GM10266 (cell line): ENCODE results near the gene PSMD2.

Experiments used
- DNase-seq: peaks from one replicate; pipeline ENCODE4 v3.0.0; 2012; ENCODE audit errors: extremely low spot score
- CTCF ChIP-seq: IDR thresholded peaks from 2 replicates; pipeline ENCODE4 v1.5.1; 2012; ENCODE audit warnings: mild to moderate bottlenecking, low read depth; ENCODE audit not compliant: control insufficient read depth, insufficient read depth; ENCODE audit errors: missing control alignments

PSMD2 gene

GRCh38 chr3:184314363-184314699 lies 15.3 kb downstream of the PSMD2 start, which contains the start of gene EIF4G1:
Gene EIF4G1, plus strand, starts transcription at chr3:184314606. Its CDS starts 1,191 bp downstream, at chr3:184315797.
- peak; percentile 100 for DNase-seq
- no peak for TF ChIP-seq CTCF

GRCh38 chr3:184314700-184315542 lies 15.9 kb downstream of the PSMD2 start:
- DNase-seq = peak; percentile 80

GRCh38 chr3:184315543-184315867 lies 16.5 kb downstream of the PSMD2 start:
- TF ChIP-seq CTCF = no peak
- DNase-seq = no peak

More at GRCh38 chr3:184314700-184315542, 15.9 kb downstream of the PSMD2 start:
- no peak for TF ChIP-seq CTCF

- no peak for DNase-seq
Measured at GRCh38 chr3:184315871-184316661, 17.0 kb downstream of the PSMD2 start.

GRCh38 chr3:184316792-184317191 lies 17.8 kb downstream of the PSMD2 start:
- no peak for TF ChIP-seq CTCF
- DNase-seq = no peak

More at GRCh38 chr3:184315871-184316661, 17.0 kb downstream of the PSMD2 start:
- TF ChIP-seq CTCF = no peak

- no peak for DNase-seq
Measured at GRCh38 chr3:184317201-184317600, 18.2 kb downstream of the PSMD2 start.

More at GRCh38 chr3:184317201-184317600, 18.2 kb downstream of the PSMD2 start:
- TF ChIP-seq CTCF = no peak
